HEK293T (cell line): Measurements from ENCODE around the gene MLH1.

Source experiments
- ELF4 ChIP-seq: fragments of 450-650 bp; IDR thresholded peaks from 2 replicates; pipeline ENCODE4 v1.6.1; 2017; ENCODE audit warnings: antibody characterized with exemption
- FOXA1 ChIP-seq: fragments of 450-650 bp; IDR thresholded peaks from 2 replicates; pipeline ENCODE4 v1.6.1; 2016; ENCODE audit warnings: mild to moderate bottlenecking
- NFRKB ChIP-seq: fragments of 450-650 bp; IDR thresholded peaks from 2 replicates; pipeline ENCODE4 v1.6.1; 2016; ENCODE audit warnings: mild to moderate bottlenecking, moderate library complexity
- SUZ12 ChIP-seq: fragments of 450-650 bp; IDR thresholded peaks from 2 replicates; pipeline ENCODE4 v1.6.1; 2016; ENCODE audit warnings: mild to moderate bottlenecking
- TARDBP ChIP-seq: fragments of 450-650 bp; IDR thresholded peaks from 2 replicates; pipeline ENCODE4 v1.6.1; 2016
- ZNF384 ChIP-seq: fragments of 450-650 bp; IDR thresholded peaks from 2 replicates; pipeline ENCODE4 v1.6.1; 2016

DNA sequence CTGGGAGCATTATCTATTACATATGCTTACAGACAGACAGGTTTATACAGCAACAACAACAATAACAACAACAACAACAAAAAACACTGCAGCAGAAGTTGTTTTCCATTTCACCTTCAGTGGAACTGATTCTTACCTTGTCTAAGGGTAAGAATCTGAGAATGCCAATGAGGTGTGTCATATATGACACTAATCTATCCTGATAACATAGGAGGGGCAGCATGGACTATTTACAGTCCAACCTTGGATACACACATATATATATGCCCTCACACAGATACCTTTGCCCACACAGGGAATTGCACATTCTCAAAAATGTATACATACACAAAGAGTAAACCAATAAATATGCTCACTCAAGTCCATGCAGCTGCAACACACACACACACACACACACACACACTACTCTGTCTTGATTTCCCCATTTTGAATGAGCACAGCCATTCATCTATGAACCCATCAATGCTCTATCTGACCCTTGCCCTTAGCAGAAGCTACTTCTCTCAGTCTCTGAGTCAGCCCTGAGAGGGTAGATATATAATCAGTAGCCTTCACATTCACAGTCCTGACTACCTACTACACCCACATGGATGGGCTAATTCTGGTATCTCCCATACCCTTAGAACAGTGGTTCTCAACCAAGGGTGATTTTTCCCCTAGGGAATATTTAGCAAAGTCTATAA is 38.7 kb upstream of the MLH1 start:
- no peak for TF ChIP-seq NFRKB
- TF ChIP-seq FOXA1, result no peak
- no peak for TF ChIP-seq ZNF384
- TF ChIP-seq ELF4, result no peak
- no peak for TF ChIP-seq TARDBP
- TF ChIP-seq SUZ12, result no peak
